HuH-7 (cell line): ENCODE data around the gene ZC3HAV1.
"Not testable (repeated sequence)": the region's sequence is repeated elsewhere in the genome, so short reads cannot be mapped to it uniquely, and the experiment has no call there.

Experiments
- DNase-seq: peaks from one replicate; pipeline ENCODE4 v3.0.0; 2011; ENCODE audit warnings: low spot score

The ZC3HAV1 gene

GRCh38 chr7:139109188-139109982 is at the start of gene ZC3HAV1:
Gene ZC3HAV1, minus strand, starts transcription at chr7:139109720. Its CDS starts 389 bp downstream, at chr7:139109331.
- peak; percentile 89 for DNase-seq

GRCh38 chr7:139153832-139154231 is 44.3 kb upstream of the ZC3HAV1 start:
- no peak for DNase-seq

- DNase-seq = no peak
Measured at GRCh38 chr7:139152149-139152548, 42.6 kb upstream of the ZC3HAV1 start.

- no peak for DNase-seq
Measured at GRCh38 chr7:139139150-139139549, 29.6 kb upstream of the ZC3HAV1 start.

- DNase-seq = peak; percentile 72
Measured at GRCh38 chr7:139133335-139134139, 24.0 kb upstream of the ZC3HAV1 start.

GRCh38 chr7:139132887-139133286 is 23.4 kb upstream of the ZC3HAV1 start:
- no peak for DNase-seq

GRCh38 chr7:139131601-139132041 is 22.1 kb upstream of the ZC3HAV1 start:
- DNase-seq = no peak

- not testable (repeated sequence) for DNase-seq
Measured at GRCh38 chr7:139129814-139130213, 20.3 kb upstream of the ZC3HAV1 start.

GRCh38 chr7:139127648-139128047 is 18.1 kb upstream of the ZC3HAV1 start:
- DNase-seq = no peak

- DNase-seq = no peak
Measured at GRCh38 chr7:139125657-139126056, 16.1 kb upstream of the ZC3HAV1 start.

GRCh38 chr7:139124995-139125394 is 15.5 kb upstream of the ZC3HAV1 start:
- DNase-seq = not testable (repeated sequence)

GRCh38 chr7:139124084-139124914 is 14.8 kb upstream of the ZC3HAV1 start:
- DNase-seq = no peak

- no peak for DNase-seq
Measured at GRCh38 chr7:139119486-139119849, 9.9 kb upstream of the ZC3HAV1 start.

- DNase-seq = no peak
Measured at GRCh38 chr7:139118805-139119485, 9.4 kb upstream of the ZC3HAV1 start.

- no peak for DNase-seq
Measured at GRCh38 chr7:139118234-139118804, 8.8 kb upstream of the ZC3HAV1 start.

- DNase-seq = no peak
Measured at GRCh38 chr7:139117599-139118233, 8.2 kb upstream of the ZC3HAV1 start.

- DNase-seq = no peak
Measured at GRCh38 chr7:139116999-139117398, 7.5 kb upstream of the ZC3HAV1 start.

- DNase-seq = no peak
Measured at GRCh38 chr7:139115104-139115503, 5.6 kb upstream of the ZC3HAV1 start.

GRCh38 chr7:139114585-139114984 is 5.1 kb upstream of the ZC3HAV1 start:
- DNase-seq = no peak

- no peak for DNase-seq
Measured at GRCh38 chr7:139114018-139114417, 4.5 kb upstream of the ZC3HAV1 start.

GRCh38 chr7:139112741-139113250 is 3.3 kb upstream of the ZC3HAV1 start:
- DNase-seq = no peak
